PFSK-1 (cell line): ENCODE data around the gene UBXN1.

Source experiments
- POLR2AphosphoS5 ChIP-seq: IDR thresholded peaks from 2 replicates; pipeline ENCODE4 v1.6.1; 2012; ENCODE audit warnings: low read depth, mild to moderate bottlenecking, control low read depth, low read length, moderate library complexity
- TF ChIP-seq, protein P1 (sequence below), 2 experiments: IDR thresholded peaks; 2 replicates each; pipeline versions ENCODE4 v1.6.1 to v1.8.0; 2011 to 2012; ENCODE audit warnings: low read depth in 2 of 2, low read length in 2 of 2, control low read depth in 1 of 2, inconsistent platforms in 1 of 2, mild to moderate bottlenecking in 1 of 2, moderate library complexity in 1 of 2; ENCODE audit not compliant: insufficient read depth in 1 of 2

DNA sequence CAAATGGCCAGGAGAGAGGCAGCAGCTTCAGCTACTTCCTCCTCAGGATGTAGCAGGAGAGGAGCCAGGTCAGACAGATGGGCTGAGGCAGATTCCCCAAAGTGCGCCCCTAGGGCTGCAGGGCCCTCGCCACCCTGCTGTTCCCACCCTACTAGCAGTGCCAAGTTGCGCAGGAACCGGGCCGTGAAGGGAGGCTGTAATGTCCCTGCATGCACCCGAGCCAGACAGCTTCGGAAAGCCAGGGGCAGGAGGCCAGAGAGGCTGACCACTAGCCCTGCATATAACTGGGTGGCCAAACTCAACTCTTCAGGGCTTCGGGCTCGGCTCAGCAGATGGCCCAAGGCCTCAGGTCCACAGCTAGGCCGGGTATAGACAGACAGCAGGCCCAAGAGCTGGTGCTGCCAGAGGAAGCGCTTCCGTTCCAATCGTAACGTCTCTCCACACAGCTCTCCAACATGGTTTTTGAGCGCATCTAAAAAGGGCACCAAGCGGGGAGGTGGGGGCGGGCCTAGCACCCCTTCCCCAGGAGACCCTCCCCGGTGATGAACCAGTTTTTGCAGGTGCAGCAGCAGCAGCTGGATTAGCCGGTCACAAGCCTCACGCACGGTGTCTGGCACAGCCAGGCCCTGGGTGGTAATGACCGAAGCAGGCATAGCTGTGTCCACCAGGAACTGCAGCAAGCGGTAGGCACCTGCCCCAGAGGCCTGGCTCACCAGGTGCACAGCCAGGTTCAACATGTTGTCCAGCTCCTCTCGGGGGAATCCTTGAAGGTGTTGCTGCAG, 30.5 kb downstream of the UBXN1 start:
- TF ChIP-seq, protein P1, sequence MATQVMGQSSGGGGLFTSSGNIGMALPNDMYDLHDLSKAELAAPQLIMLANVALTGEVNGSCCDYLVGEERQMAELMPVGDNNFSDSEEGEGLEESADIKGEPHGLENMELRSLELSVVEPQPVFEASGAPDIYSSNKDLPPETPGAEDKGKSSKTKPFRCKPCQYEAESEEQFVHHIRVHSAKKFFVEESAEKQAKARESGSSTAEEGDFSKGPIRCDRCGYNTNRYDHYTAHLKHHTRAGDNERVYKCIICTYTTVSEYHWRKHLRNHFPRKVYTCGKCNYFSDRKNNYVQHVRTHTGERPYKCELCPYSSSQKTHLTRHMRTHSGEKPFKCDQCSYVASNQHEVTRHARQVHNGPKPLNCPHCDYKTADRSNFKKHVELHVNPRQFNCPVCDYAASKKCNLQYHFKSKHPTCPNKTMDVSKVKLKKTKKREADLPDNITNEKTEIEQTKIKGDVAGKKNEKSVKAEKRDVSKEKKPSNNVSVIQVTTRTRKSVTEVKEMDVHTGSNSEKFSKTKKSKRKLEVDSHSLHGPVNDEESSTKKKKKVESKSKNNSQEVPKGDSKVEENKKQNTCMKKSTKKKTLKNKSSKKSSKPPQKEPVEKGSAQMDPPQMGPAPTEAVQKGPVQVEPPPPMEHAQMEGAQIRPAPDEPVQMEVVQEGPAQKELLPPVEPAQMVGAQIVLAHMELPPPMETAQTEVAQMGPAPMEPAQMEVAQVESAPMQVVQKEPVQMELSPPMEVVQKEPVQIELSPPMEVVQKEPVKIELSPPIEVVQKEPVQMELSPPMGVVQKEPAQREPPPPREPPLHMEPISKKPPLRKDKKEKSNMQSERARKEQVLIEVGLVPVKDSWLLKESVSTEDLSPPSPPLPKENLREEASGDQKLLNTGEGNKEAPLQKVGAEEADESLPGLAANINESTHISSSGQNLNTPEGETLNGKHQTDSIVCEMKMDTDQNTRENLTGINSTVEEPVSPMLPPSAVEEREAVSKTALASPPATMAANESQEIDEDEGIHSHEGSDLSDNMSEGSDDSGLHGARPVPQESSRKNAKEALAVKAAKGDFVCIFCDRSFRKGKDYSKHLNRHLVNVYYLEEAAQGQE (IDR thresholded peaks at IDR 0.05; ENCODE audit: insufficient read depth in 1 of 2, low read depth in 2 of 2, low read length in 2 of 2) = no peak
- no peak for TF ChIP-seq POLR2AphosphoS5
